Medulla oblongata (tissue), 1 donor: ENCODE data around the gene HPX.

Experiments used
- DNase-seq: peaks from one replicate; pipeline ENCODE4 v3.0.0-alpha.2; 2015; ENCODE audit errors: extremely low spot score

The HPX gene, protein sequence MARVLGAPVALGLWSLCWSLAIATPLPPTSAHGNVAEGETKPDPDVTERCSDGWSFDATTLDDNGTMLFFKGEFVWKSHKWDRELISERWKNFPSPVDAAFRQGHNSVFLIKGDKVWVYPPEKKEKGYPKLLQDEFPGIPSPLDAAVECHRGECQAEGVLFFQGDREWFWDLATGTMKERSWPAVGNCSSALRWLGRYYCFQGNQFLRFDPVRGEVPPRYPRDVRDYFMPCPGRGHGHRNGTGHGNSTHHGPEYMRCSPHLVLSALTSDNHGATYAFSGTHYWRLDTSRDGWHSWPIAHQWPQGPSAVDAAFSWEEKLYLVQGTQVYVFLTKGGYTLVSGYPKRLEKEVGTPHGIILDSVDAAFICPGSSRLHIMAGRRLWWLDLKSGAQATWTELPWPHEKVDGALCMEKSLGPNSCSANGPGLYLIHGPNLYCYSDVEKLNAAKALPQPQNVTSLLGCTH

DNA sequence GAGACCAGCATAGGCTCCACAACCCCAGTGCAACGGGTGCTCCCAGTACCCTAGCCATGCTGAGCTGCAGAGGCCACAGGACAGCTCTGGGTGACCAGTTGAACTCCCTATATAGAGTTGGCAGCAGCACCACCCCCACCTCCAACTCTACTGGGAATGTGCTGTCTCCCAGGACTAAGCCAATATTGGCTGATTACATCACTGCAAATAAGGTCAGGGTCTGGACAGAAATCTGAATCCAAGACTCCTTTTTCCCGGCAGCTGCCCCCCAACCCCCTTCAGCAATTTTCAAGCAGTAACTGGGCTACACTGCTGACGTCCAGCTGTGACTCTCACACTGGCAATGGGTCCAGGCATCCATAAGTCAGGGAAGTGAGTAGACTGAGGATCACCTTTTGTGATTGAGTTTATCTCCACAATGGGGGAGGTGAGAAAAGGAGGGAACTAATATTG is at the start of gene HPX:
TSS of gene HPX (minus strand) at position 82 of the 453 bp plus-strand sequence. CDS start at position 58, 24 bp downstream.
- no peak for DNase-seq

DNA sequence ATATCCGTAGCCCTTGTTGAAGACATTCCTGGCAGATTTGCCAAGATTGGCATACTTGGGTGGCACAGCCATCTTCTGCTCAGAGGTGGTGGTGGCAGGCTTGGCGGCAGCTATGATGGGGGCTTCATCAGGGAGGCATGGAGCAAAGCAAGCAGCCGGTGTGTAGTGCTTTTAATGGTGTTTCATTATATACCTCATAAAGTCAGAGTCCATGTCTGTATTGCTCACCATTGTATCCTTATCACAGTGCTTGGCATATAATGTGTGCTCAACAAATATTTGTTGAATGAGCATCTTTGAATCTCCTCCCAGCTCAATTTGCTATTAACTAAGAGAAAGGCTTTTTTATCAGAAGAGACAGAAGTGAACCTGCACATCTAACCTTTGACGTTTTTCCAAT is 48.5 kb upstream of the HPX start:
- no peak for DNase-seq

DNA sequence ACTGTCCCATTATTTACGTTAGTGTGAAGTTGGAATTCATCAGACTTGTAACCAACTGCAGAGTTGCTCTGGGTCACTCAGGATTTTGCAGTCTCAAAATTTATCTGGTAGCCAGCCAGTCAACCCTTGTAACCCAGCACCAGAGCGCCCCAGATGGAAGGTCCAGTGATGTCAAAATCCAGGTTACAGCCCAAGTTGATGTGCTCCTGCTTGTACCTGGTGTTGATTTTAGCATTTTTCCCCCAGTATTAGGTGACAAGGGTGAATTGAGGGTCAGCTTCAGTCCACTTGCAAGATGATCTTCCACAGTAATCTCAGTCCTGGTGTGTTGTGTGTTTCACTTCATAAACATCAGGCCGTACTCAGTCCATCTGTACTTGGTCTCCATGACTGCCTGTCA is 48.0 kb upstream of the HPX start:
- no peak for DNase-seq

DNA sequence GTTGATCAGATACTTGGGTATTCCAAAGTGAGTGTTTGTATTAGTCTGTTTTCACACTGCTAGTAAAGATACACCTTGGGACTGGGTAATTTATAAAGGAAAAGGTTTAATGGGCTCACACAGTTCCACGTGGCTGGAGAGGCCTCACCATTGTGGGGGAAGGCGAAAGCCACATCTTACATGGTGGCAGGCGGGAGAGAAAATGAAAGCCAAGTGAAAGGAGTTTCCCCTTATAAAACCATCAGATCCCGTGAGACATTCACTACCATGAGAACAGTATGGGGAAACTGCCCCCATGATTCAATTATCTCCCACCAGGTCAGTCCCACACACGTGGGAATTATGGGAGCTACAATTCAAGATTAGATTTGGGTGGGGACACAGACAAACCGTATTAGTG is 47.6 kb upstream of the HPX start:
- no peak for DNase-seq

DNA sequence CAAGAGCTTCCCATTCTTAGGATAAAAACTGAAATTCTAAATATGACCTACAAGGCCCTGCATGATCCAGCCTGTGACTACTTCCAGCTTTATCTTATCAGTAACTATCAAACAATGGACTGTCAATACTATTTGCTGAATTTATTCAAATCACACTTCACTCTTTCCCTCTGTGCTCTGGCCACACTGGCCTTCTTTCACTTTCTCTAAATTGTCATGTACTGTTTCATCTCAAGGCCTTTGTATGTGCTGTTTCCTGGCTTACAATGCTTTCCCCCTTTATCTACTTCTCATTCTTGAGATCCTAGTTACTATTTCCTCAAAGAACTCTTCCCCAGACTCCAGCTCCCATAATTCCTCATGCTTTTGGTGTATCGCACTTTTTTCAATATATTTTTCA is 46.2 kb upstream of the HPX start:
- no peak for DNase-seq

DNA sequence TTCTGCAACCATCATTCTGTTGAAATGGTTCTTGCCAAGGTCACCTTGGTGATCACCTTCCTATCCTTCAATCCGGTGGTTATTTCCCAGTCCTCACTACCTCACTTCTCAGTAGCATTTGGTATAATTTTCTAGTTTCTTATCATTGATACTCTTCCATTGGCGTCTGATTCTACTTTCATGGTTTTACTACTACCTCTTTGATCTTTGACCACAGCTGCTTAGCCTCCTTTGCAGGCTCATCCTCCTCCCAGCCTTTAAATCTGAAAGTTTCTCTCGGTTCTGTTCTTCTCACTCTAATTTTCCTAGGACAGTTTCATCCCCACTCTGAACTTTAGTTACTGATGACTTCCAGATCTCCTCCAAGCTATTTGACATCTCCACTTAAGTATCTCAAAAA is 45.5 kb upstream of the HPX start:
- DNase-seq, result no peak

DNA sequence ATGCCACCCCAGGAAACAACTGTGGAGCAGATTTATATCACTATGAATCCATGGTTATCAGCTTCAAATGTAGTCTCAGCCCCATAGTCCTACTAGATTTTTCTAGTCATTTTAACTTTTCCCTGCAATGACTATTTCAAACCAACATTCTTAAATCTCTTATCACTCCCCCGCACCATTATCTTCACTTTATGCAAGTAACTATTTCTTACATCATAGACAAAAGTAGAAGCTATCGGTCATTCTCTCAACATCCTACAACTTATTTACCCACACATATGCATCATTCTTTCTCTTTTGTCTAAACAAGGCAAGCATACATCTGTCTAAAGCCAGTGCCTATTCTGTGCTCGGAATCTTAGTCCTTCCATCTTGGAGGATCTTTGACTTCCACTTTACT is 44.9 kb upstream of the HPX start:
- DNase-seq, result no peak

DNA sequence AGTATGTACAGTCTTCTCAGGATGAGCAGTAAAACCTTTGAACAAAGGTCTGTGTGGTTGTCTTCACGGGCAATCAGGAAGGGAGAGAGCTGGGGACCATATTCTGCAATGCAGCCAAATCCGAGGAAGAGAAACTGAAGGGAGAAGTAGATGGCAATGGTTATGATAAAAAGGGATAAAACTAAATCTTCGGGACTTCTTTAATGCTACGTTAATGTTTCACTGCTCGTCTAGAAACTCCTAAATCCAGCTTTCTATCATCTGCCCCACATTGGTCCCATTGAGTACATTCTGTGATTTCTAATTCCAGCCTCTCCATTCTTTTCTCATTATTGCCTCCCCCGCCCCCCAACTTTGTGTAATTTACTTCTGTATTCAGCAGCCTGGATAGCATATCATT is 42.2 kb upstream of the HPX start:
- no peak for DNase-seq

DNA sequence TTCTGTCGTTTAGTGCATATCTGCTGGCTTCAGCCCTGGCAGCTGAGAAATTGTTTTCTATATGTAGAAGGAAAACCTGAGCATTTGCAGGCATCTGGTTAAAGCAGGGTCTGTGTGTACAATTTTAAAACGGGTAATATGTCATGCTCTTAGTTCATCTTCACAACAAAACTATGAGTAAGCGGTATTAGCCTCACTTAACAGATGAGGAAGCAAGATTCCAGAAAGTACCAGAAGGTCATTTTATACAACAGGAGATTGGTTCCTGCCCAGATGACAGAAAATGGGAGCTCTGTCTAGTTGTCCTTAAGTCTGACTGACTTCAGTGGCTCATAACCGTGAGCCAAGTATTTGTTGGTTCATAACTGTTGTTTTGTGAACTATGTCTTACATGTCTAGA is 41.7 kb upstream of the HPX start:
- no peak for DNase-seq

DNA sequence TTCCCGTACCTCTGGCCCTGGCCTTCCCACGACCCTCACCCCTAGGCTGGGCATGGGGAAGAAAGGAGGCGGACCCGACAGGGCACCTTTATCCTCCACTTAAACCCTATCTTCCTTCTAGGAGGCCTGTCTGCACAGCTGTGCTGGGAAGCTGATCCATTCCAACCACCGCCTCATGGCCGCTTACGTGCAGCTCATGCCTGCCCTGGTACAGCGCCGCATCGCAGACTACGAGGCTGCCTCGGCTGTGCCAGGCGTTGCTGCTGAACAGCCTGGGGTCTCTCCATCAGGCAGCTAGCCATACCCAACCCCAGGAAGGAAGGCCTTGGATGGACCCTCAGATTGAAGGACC is 41.1 kb upstream of the HPX start:
- DNase-seq, result no peak

DNA sequence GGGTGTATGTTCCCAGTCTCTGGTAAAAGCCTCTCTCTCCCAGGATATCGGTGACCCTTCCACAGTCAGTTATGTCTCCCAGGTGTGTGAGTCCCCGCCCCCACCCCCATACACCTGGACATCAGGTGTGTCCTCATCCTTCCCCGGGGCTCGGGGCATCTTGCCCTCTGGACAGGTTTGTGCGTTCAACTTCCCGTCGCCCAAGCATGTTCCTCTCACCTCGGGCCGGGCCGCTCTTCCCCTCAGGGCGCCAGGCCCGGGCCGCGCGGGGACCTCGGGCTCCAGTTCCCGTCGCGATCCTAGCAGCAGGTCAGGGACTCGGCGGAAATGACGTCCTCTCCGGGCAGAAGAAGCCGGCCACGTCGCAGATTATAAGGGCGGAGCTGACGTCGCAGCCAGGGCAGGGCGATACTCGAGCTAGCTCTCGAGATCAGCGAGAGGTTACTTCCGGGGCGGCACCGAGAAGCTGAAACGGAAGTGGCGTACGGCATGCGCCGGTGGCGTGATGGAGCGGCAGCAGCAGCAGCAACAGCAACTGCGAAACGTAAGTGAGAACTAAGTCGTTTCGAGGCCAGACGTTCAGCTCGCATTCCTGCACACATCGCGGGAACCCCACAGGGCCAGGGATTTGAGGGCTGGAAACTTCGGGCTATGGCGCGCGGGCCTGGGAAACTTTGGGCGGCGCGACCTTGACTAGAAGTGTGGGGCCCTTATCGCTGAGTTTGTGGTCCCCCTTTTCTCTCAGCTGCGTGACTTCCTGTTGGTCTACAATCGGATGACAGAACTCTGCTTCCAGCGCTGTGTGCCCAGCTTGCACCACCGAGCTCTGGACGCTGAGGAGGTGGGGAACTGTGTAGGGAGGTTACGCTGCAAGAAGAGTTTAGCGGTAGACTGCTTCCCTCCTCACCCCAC is 40.5 kb upstream of the HPX start, which contains the start of the genes ARFIP2 and TIMM10B:
TSS of gene ARFIP2 (minus strand) at position 320 of the 912 bp plus-strand sequence. CDS start 910 bp downstream, outside the sequence.
TSS of gene TIMM10B (plus strand) at position 490 of the 912 bp plus-strand sequence. CDS start at position 506, 16 bp downstream.
- DNase-seq, result peak; percentile 99

DNA sequence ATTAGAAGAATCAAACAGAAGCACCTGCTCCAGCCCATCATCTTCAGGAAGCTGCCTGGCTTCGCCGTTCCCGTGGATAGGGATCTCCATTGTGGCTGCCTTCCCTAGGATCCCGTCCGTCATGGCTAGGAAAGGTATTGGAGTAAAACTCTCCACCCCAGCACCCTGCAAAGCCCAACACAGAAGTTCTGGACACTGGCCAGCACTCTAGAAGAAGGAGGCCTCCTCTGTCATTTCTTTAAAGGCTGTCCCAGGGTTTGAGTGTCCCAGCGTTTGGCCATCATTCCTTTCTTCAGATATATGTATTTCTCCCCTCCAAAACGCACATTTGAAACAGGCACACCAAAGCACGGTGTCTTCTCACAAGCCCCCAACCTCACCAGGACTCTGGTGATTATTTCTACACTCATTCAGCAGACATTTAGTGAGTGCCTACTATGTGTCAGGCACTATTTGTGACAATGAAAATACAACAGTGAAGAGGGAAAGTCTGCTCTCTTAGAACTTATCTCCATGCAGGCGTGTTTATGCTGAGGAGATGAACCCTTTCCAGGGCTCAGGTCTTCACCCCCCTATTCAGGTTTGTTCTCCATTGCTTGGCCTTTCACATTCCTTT is 39.6 kb upstream of the HPX start:
- no peak for DNase-seq

DNA sequence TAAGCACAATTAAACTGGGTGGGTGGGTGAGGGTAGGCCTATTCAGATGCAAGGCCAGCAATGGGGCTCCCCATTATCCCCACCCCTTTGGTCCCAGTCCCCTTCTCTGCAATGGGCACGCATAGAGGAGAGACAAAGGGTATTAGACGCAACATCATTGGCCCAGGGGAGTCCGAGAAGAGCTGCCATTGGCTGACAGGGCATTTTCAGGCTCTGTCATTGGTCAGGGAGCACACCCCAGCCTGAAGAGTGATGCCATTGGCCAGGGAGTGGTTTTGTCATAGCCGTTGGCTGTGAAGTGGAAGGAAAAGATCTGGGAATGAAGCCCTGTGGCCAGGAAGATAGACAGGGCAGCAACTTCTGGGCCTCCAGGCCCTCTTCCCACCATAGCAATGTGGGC is 35.8 kb upstream of the HPX start:
- DNase-seq, result no peak

DNA sequence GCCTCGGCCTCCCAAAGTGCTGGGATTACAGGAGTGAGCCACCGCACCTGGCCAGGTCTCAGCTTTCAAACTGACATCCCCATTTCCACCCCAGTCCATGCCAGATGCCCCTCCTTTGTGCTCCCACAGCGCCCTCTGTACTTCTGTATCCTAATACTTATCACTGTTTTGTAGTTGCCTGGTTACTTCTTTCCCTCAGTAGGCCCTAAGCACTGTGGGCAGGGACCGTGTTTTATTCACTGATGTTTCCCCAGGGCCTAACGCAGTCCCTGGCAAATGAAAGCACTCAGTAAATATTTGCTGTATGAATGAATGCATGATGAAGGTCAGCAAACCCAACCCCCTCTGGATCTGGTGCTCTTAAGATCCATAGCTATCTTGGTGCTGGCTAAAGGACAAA is 35.1 kb upstream of the HPX start:
- DNase-seq, result no peak

DNA sequence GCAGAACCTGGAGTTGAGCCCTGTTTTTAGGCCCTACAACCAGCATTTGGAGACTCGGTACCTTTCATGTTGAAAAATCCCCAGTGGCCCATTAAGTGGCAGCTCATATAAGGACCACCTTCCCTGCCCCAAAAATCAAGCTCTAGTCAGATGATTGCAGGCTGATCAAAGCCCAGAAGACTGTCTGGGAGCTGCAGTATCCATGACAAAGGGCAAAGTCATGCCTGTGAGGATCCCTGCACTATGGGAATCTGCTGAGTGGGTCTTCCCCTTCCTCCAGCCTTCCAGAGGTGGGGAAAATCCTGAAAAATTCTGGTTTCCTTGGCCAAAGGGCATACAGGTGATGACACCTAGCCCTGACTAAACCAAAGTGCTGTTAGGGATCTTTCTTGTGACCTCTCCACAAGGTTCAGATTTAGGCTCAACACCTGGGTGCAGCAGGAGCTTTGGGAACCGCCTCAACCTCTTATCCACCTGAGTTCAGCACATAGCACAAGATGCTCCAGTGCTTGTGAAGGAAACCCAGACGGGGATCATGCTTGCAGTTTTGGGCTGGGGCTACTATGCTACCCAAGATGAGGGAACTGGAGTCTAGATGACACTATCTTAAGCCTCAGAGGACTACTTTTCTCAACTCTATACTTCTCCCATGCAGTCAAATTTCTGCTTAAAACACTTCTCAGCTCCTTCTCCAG is 34.2 kb upstream of the HPX start:
- DNase-seq, result no peak

DNA sequence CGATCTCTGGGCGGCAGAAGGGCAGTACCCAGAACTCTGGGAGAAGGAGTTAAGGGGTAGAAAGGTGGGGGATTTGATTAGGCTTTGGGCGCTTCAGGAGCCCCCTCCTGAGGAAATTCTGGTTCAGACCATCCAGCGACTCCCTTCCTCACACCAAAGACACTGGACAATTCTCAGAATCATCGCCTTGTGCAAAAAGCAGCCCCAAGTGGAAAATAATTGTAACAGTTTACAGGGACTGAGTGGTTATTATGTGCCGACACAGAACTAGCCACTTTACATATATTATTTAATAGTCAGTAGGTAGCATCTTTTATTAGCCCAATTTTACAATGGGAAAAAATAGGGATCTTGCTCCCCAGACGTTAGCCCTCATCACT is 33.6 kb upstream of the HPX start:
- no peak for DNase-seq

DNA sequence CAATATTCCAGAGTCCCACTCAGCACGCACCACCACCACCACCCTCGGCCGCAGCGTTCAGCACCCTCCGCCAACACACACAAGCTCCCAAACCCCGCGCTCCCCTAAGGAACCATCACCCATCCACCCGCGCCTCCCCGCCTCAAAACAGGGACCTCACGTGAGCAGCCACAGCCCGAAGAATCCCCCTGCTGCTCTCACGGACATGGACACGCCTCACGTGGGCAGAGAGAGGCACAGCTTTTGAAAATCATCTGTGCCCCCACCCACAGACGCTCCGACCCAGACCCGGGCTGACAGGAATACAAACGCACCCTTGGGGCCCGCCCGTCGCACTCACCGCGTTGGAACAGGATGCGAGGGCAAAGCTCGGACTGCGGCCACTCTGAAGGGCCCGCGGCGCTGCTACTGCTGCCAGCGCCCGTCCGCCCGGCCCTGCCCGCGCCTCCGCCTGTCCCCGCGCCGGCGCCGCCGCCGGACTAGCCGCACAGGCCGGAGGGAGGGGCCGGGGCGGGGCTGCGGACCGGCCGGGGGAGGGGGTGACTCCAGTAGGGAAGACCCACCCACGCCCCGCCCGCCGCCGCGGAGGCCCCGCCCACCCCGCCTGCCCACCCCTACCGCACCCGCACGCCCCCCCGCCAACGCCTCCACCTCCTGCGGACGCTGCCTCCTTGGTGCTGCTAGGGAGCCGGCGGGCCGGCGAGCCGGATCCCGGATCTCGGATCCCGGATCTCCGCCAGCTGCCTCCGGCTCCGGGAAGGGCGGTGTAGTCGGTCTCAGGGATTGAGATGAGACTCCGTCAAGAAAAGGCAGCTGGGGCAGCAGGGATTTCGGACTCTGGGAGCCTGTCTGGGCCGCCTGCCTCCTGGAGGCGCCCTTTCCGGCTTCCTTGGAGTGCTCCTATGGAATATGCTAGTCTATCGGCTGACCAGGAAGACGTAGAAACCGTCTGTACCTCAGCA is 32.9 kb upstream of the HPX start, which contains the start of gene TRIM3:
TSS of gene TRIM3 (minus strand) at position 491 of the 962 bp plus-strand sequence. CDS start 8,246 bp downstream, outside the sequence.
- DNase-seq, result peak; percentile 90

DNA sequence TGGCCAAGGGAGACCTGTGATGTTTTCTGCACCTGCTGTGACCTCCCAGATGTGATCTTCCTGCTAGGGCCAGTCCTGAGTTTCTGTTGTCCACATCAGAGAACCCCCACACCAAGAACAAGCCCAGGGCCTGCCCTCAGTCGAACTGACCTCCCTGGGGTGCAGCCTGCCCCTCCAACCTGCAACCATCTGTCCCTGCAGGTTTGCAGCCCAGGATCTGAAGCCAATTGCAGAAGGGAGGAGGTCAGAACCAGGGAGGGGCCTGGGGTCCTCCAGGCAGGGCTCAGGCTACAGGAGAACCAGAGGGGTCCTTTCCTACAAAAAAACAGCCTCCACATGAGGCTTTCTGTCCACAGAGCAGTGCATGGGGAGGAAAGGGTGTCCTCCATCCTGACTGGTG is 32.1 kb upstream of the HPX start:
- no peak for DNase-seq

DNA sequence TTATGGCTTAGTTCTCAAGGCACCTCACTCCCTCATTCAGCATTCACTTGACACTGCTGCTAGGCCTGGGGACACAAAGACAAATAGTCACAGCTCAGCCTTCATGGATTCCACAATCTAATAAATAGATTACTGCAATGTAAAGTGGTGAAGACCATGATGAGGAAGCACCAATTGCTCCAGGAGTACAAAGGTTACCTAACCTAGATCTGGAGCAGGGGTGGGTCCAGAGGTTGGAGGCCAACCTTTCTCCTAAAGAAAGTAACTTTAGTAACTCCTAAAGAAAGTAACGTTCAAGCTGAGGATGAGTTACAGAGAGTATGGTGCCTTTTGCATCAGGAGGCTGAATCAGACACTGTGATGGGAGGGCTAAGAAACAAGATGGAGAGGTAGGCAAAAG is 28.8 kb upstream of the HPX start:
- no peak for DNase-seq
